Bronchial epithelial cell (primary cell): ENCODE data around the gene DLGAP1. TPM values are rescaled to one million over a fixed set of nuclear protein-coding genes. Genes with fewer than 3 reads are reported as not detected.

Experiments used
- DNase-seq: peaks from one replicate; pipeline ENCODE4 v3.0.0-alpha.2; 2010; ENCODE audit warnings: low read depth
- FAIRE-seq: peaks from 2 replicates; lab custom pipeline; 2011; peaks lifted over from hg19 to GRCh38; lab: Jason Lieb, UNC
- H3K27me3 ChIP-seq: 2 replicates; pipeline ENCODE4 v1.5.1; 2011; ENCODE audit warnings: low read length; ENCODE audit not compliant: control insufficient read depth, insufficient read depth
- H3K36me3 ChIP-seq: 2 replicates; pipeline ENCODE4 v1.5.1; 2011; ENCODE audit warnings: low read length; ENCODE audit not compliant: control insufficient read depth, insufficient read depth
- H3K4me3 ChIP-seq: 2 replicates; pipeline ENCODE4 v1.5.1; 2011; ENCODE audit warnings: mild to moderate bottlenecking, low read depth, low read length, control low read depth
- total RNA-seq: library from RNA; depleted of rRNA; stranded (reverse); fragments of >200 nt; gene quantifications from 2 replicates; pipeline ENCODE4 v1.2.1, GENCODE V29; 2014
- TF ChIP-seq, protein P1 (sequence below): IDR thresholded peaks from 2 replicates; pipeline ENCODE4 v1.5.1; 2011; ENCODE audit warnings: mild to moderate bottlenecking, moderate library complexity, low read length, control low read depth, inconsistent platforms; ENCODE audit not compliant: insufficient read depth, severe bottlenecking

The DLGAP1 gene
- total RNA-seq, 1 donor from 2014 or later: not detected

DNA sequence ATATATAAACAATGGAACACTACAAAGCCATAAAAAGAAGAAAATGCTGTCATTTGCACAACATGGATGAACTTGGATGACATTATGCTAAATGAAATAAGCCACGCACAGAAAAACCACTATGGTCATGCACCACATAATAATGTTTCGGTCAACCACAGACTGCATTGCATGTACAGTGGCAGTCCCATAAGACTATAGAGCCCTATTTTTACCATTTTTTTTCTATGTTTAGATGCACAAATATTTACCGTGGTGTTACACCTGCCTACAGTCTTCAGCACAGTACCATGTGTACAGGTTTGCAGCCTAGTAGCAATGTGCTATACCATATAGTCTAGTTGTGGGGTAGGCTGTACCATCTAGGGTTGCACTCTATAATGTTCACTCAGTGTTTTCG is 476.1 kb downstream of the DLGAP1 start:
- FAIRE-seq (no peak), DNase-seq (no peak)
- H3K27me3 ChIP-seq: no peaks in the 10 kb centered on the region
- H3K4me3 ChIP-seq: no peak overlapping the region
- H3K36me3 ChIP-seq: no peaks in the 10 kb centered on the region
- TF ChIP-seq, protein P1, sequence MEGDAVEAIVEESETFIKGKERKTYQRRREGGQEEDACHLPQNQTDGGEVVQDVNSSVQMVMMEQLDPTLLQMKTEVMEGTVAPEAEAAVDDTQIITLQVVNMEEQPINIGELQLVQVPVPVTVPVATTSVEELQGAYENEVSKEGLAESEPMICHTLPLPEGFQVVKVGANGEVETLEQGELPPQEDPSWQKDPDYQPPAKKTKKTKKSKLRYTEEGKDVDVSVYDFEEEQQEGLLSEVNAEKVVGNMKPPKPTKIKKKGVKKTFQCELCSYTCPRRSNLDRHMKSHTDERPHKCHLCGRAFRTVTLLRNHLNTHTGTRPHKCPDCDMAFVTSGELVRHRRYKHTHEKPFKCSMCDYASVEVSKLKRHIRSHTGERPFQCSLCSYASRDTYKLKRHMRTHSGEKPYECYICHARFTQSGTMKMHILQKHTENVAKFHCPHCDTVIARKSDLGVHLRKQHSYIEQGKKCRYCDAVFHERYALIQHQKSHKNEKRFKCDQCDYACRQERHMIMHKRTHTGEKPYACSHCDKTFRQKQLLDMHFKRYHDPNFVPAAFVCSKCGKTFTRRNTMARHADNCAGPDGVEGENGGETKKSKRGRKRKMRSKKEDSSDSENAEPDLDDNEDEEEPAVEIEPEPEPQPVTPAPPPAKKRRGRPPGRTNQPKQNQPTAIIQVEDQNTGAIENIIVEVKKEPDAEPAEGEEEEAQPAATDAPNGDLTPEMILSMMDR: no peak

DNA sequence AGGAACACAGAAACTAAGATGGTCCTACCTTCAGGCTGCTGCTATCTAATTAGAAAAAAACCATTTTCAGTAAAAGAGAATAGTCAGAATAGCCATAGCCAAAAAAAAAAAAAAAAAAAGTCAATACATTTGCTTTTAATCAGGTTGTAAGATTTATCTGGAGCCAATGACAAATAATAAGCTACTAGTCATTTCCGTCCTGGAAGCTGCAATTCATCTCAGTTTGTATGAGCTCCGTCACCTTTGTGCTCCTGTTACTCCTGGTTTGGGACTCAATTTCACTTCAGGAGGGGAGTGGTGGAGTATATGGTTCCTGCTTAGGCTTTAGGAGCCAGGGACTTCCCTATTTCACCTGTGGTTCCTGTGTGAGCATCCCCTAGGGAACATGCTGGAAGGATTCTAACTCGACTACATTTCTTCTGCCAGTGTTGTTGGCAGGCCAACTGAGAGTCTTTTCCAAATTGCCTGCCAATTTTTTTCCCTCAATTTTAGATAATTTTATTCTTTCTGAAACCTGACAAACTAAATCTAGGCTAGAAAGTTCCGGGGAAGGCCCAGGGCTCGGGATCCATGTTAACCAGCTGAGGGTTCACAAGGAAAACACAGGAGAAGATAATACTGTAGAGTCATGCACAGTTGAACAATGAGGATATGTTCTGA is 481.8 kb downstream of the DLGAP1 start:
- FAIRE-seq: no peak
- TF ChIP-seq, protein P1: no peak
- Histone ChIP-seq H3K4me3 (no peak overlapping the region), H3K36me3 (no peaks in the 10 kb centered on the region), H3K27me3 (no peaks in the 10 kb centered on the region)
- DNase-seq: no peak

DNA sequence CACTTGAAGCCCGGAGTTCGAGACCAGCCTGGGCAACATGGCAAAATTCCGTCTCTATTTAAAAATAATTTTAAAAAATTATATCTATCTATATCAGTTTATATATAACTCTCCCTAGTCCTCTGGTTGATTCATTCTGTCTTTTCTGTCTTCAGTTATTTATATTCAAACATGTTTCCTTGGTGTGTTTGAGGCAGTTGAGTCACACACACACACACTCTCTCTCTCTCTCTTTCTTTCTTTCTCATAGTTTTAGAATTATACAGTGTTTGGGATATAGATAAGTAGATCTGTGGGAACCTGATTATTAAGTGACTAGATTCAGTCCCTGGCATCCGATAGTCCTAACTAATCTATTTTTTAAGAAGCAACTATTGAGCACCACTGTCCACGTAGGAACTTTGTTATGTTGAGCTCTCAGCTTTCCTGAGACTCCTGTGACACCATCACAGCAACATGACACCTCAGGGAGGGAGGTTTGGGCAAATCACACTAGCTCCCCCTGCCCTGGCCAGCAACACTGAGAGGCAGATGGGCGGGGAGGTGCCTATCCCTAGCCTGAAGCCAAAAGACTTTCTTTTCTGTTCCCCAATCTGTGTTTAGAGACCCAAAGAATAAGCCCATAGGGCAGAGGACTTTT is 482.7 kb downstream of the DLGAP1 start:
- H3K4me3 ChIP-seq: no peak overlapping the region
- no peaks in the 10 kb centered on the region for H3K27me3 ChIP-seq
- DNase-seq: peak; percentile 37
- FAIRE-seq: no peak
- no peaks in the 10 kb centered on the region for H3K36me3 ChIP-seq
- TF ChIP-seq, protein P1: no peak

DNA sequence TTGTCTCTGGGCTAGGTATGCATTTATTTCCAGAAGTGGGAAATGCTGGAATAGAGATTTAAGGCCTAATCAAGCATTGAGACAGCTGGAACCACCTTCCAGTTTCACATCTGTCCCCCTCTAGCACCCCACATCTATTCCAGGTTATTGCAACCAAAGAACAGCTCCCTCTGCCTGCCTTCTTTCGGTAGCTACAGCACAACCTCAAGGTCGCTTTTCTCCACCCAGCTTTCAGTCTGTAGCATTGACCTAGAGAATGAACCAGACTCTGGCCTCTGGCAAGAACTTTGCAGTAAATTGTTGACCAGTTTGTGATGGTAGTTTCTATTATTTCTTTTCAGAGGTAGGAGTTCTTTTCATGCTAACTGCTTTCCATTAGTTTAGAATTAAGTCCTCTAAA is 484.2 kb downstream of the DLGAP1 start:
- DNase-seq: no peak
- no peak for FAIRE-seq
- H3K4me3 ChIP-seq: no peak overlapping the region
- H3K36me3 ChIP-seq: no peaks in the 10 kb centered on the region
- TF ChIP-seq, protein P1: peak; percentile 2
- no peaks in the 10 kb centered on the region for H3K27me3 ChIP-seq

DNA sequence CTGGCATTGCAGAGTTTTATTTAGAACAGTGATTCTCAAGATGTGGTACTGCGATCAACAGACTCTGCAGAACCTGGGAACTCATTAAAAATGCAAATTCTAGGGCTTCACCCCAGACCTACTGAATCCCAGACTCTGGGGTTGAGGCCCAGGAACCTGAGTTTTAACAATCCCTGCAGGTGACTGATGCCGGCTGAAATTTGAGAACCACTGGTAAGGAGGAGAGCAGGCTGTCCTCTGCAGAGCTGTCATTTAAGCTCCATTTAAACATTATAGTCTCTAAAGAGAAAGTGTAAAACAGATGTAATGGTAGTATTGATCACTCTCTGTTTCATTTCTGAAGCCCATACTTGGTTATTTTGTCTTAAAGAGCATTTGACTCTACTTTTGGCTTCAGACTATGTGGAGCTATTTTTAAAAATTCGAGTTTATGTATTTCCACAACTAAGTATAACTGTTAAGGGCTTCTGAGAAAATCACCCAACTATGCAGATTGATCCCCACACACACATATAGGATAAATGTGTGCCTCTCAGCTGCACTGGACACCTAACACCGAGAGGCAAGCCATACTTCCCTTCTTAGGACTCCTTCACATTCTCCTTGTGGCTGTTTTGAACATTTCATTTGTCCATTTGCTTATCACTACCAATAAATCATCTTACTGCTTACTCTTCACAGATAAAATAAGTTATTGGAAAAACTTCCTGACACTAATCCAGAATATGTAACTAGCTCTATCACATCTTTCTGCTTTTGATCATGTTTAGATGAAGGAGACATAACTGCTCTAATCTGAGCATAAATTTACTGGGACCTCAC is 487.5 kb downstream of the DLGAP1 start:
- H3K27me3 ChIP-seq: no peaks in the 10 kb centered on the region
- TF ChIP-seq, protein P1: no peak
- FAIRE-seq: no peak
- H3K36me3 ChIP-seq: no peaks in the 10 kb centered on the region
- no peak overlapping the region for H3K4me3 ChIP-seq
- no peak for DNase-seq
